Measurements from ENCODE around the gene C6orf58.

Gene C6orf58

DNA sequence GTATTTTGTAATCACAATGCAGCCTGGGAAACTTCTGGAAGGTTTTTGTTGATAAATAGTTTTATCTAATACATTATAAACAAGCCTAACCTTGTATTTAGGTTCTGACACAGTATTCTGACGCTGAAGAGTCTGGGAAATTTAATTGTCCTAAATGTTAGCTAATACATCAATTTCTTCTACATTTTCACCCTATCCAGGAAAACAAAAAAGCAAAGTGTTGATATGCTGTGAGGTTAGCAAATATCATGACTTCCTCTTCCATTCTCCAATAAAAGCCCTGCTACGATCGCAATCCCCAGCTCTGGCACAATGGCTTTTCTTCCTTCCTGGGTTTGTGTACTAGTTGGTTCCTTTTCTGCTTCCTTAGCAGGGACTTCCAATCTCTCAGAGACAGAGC is at the start of gene C6orf58:
Gene C6orf58 (plus strand): TSS at position 301 of the 400 bp plus-strand sequence. CDS start 12 bp downstream, at position 313.
- DNase-seq (ENCODE audit: low read depth in 2 of 2), result no peak

DNA sequence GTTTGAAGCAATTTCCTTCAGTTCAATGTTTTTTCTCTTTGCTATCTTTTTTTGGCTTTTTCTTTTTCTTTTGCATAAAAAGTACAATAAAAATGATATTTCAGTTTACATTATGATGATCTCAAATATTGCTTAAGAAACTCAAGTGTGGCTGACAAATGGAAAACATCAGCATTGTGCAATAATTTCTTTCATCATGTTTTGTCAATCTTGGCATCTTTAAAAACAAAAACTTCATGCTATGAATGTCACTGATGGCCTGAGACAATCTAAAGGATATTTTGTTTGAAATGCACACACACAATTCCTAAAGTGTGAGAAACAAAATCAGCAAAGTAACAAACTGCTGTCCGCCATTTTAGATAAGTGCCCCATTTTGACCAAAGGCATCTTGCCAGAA is 44.0 kb upstream of the C6orf58 start:
- DNase-seq (ENCODE audit: low read depth in 2 of 2), result no peak

DNA sequence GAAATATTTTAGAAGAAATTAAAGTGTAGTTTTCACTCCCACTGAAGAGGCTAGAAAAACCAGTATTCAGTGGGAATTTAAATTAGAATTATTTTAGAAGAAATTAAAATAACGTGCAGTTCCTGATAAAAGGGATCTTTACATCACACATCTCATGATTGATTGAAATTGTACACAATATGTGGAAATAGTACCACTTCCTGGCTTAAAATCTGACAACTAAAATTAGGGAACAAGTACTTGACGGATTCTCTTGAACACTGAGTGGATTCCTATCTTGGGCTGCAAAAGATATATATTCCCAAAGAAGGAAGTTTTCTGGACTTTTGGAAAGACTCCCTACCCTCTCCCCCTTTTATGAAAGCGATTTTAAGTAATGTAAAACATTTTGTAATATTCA is 43.2 kb upstream of the C6orf58 start:
- no peak for DNase-seq (ENCODE audit: low read depth in 2 of 2)

DNA sequence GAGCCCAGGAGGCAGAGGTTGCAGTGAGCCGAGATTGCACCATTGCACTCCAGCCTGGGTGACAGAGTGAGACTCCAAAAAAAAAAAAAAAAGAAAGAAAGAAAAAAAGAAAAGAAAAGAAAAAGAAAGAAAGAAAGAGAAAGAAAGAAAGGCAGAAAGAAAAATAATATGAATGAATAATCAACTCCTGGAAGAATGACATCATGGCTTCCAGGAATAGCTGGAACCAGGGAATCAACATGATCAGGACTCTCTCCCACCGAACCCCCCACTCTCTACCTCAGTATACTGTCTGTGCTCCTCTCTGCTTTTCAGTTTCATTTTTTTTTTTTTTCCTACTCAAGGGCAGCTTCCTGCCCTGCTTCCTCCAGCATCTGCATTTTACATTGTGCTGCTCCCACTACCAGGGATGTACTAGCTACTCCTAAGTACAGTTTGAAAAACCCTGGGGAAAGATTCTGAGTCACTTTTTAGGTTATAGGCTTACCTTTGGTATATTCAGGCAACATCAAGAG is 38.2 kb upstream of the C6orf58 start:
- DNase-seq (ENCODE audit: low read depth in 2 of 2), result no peak

DNA sequence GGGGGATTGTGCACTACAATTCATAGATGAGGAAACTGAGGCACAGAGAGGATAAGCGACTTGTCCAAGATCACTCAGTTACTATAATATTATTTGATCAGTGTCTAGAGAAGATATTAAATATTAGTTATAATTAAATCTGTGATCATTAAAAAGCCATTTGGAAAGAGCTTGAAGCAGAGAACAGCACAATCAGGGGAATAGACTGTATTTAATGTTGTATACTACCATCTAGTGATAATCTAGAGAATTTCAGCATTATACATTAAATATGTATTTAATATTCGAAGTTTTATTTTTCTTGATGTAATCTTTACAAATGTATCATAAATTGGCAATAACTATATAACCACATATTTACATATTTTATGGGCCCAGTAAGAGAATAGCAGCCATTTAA is 37.7 kb upstream of the C6orf58 start:
- DNase-seq (ENCODE audit: low read depth in 2 of 2), result no peak

DNA sequence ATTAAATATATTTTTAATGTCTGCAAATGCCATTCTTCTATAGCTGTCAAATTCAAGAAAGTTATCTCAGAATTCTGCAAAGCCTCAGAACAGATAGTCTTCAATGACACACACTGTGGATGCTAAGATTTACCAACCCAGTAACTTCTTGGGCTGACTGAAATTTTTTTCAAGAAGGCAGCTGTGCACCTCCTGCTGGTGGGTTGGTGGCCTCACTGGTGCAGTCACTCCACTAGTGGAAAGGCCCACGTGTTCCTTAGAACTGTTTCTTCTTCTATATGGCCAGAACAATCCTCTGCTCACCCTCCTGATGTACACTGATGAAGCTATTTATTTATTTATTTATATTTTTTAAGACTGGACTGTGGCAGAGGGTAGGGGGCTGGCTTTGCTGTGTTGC is 29.8 kb upstream of the C6orf58 start:
- peak in 1 of 2 donors; percentile 13 for DNase-seq (ENCODE audit: low read depth in 2 of 2)

DNA sequence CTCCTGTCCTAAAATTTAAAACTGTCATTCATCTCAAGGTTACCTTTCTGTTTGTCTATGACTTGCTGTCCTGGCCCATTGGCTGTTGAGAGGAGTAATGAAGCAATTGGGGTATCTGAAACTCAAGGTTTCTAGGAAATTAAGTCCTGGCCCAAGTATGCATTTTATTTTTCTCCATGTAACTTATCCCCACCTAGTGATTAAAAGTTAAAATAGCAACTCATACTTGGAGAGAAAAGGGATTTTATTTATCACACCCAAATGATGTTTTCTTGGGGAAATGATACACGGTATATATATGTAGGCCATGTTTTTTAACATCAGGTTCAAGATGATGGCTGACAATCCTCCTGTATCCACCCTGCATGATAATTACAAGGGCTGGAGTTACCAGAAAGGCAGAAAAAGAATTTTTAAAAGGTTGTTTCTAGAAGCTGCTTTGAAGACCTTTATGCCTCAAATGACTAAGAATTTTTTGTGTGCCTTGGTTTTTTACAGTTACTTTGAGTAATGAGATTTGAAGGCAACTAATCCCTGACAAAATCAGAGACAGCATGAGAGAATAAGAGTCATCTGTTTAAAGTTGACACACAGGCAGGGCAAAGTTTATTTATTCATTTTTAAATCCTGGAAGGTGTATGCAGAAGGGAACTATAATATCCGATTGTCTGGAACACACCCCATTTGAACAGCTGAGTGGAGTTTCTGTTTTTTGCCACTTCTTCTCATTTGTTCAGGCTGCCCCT is 28.9 kb upstream of the C6orf58 start:
- DNase-seq (ENCODE audit: low read depth in 2 of 2), result no peak

DNA sequence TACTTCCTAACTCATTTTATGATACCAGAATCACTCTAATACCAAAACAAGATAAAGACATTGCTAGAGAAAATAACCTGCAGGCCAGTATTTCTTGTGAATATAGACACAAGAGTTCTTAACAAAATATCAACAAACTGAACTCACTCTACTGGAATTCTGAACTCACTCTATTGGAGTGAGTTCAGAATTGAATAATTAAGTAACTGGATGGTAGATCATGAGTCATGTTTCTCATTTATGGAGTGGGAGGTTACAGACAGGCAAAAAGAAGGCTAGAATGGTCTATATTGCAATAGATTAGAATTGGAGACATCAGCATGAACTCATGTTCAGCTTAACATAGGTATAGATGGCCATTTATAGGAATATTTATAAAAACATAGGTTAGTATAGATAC is 26.6 kb upstream of the C6orf58 start:
- no peak for DNase-seq (ENCODE audit: low read depth in 2 of 2)

DNA sequence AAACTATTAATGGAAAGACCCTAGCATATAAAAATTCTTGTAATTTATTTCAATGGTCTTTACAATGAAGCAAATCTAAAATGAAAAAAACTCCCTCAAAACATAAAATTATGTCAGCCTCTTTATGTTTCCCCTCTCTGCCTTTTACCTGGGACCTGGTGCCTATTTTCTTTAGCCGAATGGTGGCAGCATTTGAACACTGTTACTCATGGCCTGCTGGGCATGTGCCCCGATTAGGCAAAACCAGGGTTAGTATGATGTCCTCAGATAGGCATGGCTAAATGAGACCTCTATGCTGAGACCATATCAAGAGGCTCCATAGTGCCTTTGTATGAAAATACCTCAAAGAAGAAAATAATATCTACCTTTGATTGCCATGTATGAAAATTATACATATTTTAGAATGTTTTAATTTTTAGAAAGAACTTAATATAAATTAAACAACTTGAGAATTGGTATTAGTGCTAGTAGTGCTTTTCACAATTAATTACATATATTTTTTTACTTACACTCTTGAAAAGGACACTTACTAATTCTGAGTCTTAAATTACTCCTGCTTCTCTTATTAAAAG is 22.5 kb upstream of the C6orf58 start:
- peak in 1 of 2 donors; percentile 5 for DNase-seq (ENCODE audit: low read depth in 2 of 2)

DNA sequence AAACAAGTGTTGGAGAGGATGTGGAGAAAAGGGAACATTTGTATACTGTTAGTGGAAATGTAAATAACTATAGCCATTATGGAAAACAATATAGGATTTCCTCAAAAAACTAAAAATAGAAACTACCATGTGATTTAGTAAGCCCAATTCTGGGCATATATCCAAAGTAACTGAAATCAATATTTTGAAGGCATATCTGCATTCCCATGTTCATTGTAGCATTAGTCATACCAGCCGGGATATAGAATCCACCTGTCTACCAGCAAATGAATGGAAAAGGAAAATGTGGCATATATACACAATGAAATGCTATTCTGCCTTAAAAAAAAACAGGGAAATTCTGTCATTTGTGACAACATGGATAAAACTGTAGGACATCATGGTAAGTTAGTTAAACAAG is 15.3 kb upstream of the C6orf58 start:
- DNase-seq (ENCODE audit: low read depth in 2 of 2), result no peak

DNA sequence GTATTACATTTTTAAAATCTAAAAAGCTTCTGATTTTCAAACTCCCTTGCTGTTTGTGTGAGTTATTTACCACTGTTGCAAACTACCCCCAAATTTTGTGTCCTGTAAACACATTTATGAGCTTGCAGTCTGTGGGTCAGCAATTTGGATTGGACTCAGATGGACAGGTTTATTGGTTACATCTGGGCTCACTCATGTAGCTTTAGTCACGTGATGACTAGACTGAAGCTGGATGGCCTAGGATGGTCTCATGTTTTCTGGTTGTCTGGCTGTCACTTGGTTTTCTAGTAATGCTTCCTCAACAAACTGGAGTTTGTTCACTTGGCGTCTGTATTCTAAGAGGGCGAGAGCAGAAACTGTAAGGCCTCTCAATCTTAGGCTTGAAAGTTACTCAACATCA is 12.2 kb upstream of the C6orf58 start:
- no peak for DNase-seq (ENCODE audit: low read depth in 2 of 2)

DNA sequence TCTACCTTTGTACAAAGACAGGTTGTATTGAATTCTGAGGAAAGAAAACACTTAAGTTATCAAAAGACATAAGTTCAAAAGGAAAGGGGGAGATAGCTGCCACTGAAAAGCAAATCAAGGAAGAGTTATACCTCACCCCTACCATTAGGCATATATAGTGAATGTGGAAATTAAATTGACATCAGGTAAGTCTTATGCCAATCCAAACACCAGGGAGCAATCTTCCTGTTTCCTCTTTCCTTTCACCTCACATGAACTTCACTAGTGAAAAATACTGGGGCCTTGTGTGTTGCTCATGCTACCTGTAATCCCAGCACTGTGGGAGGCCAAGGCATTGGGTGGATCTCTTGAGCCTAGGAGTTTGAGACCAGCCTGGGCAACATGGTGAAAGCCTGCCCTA is 10.9 kb upstream of the C6orf58 start:
- DNase-seq (ENCODE audit: low read depth in 2 of 2), result no peak

DNA sequence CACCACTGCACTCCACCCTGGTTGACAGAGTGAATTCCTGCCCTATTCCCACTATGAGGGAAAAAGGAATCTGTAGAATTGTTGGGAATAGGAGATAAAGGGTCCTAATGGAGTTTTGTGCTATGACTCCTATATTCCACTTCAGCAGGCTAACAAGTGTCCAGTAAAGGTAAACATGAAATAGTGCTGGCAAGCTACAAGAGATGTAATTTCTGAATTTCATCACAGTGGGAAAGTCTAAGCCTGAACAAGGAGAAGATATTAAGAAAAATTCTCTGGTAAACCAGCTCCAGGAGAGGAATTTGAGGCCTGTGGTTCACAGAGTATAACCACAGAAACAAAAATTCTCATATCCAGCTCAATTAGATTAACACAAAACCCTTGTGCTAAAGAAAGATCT is 10.3 kb upstream of the C6orf58 start:
- DNase-seq (ENCODE audit: low read depth in 2 of 2), result no peak

DNA sequence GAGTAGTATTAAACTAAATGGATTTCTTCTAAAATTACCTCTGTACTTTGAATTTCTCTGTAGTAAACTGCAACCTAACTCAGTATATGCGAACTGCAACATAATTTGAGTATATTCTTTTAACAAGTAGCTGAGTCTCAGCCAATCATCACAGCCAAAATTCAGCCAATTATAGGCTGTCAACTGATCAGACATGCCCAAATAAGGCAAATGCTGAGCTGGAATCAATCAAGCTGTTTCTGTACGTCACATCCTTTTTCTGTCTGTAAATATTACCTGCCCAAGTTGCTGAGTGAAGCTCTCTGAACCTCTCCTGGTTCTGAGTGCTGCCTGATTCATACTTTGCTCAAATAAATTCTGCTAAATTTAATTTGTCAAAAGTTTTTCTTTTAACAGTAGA is 9.5 kb upstream of the C6orf58 start:
- DNase-seq (ENCODE audit: low read depth in 2 of 2), result no peak

DNA sequence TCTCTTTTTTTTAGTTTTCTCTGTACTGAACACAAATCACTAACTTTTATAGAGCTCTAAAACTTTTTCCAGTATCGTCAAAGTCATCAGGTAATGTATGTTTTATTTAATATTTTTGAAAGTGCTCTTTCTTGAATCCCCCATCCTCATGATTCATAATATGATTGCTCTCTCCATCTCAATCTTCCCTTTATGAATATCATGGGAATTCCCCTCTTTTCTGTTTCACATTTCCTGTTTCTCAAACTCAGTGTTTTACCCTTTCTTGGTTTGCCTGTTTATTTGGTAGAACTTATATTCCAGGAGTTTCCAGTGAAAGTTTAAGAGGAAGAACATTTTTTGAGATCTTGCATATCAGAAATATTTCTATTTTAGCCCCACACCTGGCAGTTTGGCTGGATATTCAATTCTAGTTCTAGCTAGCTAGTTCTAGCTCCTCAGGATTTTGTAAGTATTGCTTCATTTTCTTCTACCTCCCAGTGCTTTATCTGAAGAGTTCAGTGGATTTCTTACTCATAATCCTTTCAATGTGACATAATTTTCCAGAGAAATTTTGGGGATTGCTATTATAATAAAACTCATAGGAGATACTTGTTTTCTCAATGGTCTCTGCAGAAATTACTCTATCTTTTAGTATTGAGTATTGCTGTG is 6.1 kb upstream of the C6orf58 start:
- no peak for DNase-seq (ENCODE audit: low read depth in 2 of 2)

DNA sequence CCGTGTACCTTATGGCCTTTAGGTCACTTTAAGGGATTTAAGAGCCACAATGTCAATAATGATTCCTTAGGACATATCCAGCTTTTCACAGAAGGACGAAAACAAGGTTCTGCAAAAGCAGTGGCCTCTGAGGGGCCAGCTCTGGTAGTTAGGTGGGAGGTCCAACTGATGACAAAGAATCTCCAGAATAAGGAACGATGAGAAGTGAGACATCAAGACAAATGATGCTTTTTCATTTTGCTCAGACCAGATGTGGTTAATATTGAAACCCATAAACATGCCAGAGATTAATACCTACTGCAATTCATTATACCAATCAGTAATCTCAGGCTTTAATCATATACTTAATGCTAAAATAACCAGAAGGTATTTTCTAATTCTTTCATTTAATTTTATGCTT is 1.9 kb downstream of the C6orf58 start:
- DNase-seq (ENCODE audit: low read depth in 2 of 2), result no peak

DNA sequence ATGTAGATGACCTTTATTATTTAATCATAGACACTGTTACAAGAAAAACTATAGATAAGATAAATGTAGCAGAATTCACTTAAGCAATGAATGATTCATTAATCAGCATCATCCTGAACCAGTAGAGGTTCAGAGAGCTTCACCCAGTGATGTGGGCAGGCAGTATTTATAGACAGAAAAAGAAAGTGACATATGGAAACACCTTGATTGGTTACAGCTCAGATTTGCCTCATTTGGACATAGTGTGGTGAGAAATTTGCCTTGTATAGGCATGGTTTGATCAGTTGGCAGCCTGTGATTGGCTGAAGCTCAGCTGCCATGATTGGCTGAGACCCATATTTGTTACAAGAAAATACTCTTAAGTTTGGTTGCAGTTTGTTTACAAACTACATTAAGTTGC is 4.6 kb downstream of the C6orf58 start:
- DNase-seq (ENCODE audit: low read depth in 2 of 2), result no peak

DNA sequence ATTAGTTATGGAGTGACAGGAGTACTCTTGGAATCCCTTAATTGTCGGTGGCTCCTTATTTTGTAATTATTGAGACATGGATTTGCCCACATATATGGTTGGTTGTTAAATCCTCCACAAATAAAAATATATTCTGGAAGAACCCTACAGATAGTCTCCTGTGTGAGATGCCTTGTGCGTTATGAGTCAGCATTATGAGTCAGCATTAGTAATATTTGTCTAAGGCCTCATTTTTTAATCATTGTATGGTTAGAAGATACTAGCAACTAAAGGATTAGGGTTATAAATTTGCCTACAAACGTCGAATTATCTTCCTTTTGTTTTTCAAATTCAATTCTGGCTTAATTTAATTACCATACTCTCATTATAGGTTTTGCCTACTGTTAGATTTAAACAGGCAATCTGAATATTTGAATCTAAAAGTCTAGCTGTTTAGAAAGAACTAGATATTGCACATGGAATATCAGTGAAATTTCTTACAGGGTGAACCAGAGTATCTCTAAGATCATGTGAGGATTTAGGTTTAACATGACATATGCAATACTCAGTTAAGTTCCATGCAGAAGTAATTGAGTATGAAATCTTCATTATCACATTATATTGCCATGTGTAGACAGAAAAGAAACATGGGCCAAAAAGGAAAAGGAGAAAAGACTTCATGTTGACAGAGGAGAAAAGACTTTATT is 5.9 kb downstream of the C6orf58 start:
- no peak for DNase-seq (ENCODE audit: low read depth in 2 of 2)

DNA sequence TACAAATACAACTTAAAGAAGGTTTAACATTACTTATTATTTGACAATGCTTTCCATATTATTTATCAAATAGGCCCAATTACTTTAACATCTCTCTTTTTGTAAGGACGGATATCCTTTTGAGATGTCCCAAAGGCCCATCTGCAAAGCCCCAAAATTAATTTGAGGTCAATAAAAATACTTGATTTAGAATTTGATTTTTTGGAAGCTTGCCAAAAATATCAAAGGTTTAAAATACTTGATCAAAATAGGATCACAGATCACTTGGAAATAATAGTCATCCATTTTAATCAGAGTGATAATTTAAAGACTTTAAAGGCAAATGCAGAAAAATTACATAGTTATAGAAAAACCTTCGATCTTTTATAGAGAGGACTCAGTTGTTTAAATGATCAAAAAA is 8.1 kb downstream of the C6orf58 start:
- no peak for DNase-seq (ENCODE audit: low read depth in 2 of 2)

DNA sequence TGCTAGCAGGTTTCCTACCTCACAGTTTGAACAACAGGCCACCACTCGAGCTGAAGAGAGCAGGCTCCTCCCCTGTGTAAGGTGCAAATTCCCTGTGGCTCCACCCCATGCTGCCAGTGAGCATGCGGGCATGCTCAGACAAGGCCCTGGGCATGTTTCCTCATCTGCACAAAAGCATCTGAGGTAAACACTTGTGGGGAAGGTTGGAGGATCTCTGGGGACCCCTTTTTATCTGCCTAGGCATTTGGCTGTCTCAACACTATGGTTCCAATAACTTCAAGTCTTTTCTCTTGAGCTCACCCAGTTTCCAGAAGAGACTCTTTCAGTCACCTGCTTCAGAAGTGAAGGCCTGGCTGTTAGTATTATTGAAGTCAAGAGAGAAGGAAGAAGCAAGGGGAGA is 9.4 kb downstream of the C6orf58 start:
- no peak for DNase-seq (ENCODE audit: low read depth in 2 of 2)

DNA sequence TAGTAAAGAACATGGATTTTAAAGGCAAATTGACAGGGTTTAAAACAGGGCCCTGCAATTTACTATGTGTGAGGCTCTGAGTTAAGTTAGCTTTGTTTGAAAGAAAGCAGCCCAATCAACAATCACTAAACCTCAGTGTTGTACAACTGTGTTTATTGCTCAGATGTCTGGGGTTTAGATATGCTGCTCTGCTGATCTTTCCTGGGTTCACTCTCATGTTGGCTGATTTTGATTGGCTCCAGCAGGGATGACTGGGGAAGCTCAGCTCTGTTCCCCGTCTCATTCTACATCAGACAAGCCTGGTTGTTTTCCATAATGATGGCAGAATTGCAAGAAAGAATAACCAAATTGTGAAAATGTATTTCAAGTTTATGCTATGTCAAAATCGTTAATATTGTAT is 10.9 kb downstream of the C6orf58 start:
- DNase-seq (ENCODE audit: low read depth in 2 of 2), result no peak

DNA sequence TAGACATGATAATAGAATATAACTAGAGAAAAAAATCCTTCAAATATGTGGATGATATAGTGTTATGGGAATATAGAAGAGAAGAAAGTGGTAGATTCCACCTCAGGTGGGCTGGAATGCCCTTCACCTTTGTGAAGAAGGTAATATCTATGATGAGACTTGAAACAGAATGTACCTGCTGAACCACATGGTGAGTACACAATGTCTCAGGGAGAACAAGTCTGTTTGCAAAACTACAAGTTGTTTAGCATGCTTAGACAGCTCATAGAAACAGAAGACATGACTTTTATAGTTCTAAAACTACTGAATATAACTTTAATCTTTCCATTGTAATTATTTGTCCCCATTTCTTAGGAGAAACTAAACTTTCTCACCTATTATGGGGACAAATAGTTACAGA is 12.2 kb downstream of the C6orf58 start:
- no peak for DNase-seq (ENCODE audit: low read depth in 2 of 2)

DNA sequence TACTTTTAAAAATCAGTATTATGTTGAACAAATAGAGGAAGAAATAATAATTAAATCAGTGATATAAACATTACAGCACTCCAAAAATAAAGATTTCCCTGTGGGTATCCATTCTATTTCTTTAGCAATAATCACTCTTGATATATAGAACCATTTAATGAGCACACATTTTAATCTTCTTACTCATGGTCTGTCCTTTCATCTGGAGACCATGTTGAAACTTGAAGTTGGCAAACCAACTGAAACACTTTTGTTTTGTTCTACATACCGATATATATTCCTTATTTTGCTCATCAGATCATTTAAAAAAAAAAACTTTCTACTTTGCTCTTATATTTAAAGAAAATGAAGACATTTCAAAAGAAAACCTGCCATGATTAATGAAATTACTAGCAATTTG is 13.4 kb downstream of the C6orf58 start:
- DNase-seq (ENCODE audit: low read depth in 2 of 2), result no peak

Data from stimulated activated CD4-positive, alpha-beta T cell treated with anti-CD3 and anti-CD28 coated beads, Interleukin-15, amount 100 ng/mL, for 48 hours (primary cell).